HepG2 (cell line): ENCODE measurements around the gene UBE2C. TPM values are rescaled to one million over a fixed set of nuclear protein-coding genes. Genes with fewer than 3 reads are reported as not detected.
A peak's percentile ranks its signal among the peaks of the same experiment; 100 is the strongest.

Experiments used
- AGO2 ChIP-seq: fragments of 200-400 bp; formaldehyde crosslinking; optimal IDR thresholded peaks from 2 replicates; pipeline ENCODE3; 2017; ENCODE audit warnings: mild to moderate bottlenecking, low read depth, low read length, moderate library complexity
- ESRRA ChIP-seq: sonication (generic); formaldehyde crosslinking; IDR thresholded peaks from 2 replicates; pipeline ENCODE4 v1.5.1; 2020; ENCODE audit warnings: mild to moderate bottlenecking, low read depth, missing genetic modification reagents
- GABPA ChIP-seq, 2 experiments: IDR thresholded peaks; 2 replicates each; pipeline ENCODE4 v1.6.1; 2011 to 2016; ENCODE audit warnings: low read depth in 2 of 2, low read length in 1 of 2, missing biosample characterization in 1 of 2, missing genetic modification characterization in 1 of 2
- GABPB1 ChIP-seq: IDR thresholded peaks from 2 replicates; pipeline ENCODE4 v1.6.1; 2016; ENCODE audit warnings: mild to moderate bottlenecking, missing genetic modification reagents, moderate library complexity, missing compliant biosample characterization
- PRPF4 ChIP-seq: fragments of 200-400 bp; formaldehyde crosslinking; IDR thresholded peaks from 2 replicates; pipeline ENCODE4 v1.6.1; 2016; ENCODE audit warnings: low read length, low read depth; ENCODE audit not compliant: poor library complexity, severe bottlenecking
- SALL2 ChIP-seq: sonication (generic); formaldehyde crosslinking; IDR thresholded peaks from 2 replicates; pipeline ENCODE4 v1.8.1; 2023; ENCODE audit warnings: mild to moderate bottlenecking, missing genetic modification reagents, inconsistent platforms
- SKI ChIP-seq: fragments of 450-650 bp; IDR thresholded peaks from one replicate; pipeline ENCODE4 v1.6.1; 2018; ENCODE audit warnings: mild to moderate bottlenecking; ENCODE audit not compliant: partially characterized antibody
- TCF7L2 ChIP-seq: IDR thresholded peaks from 2 replicates; pipeline ENCODE4 v1.6.1; 2011; ENCODE audit warnings: mild to moderate bottlenecking, low read depth, low read length, moderate library complexity
- ZNF292 ChIP-seq: sonication (generic); formaldehyde crosslinking; IDR thresholded peaks from 2 replicates; pipeline ENCODE4 v1.8.1; 2022; ENCODE audit warnings: mild to moderate bottlenecking, low read depth, missing genetic modification reagents, borderline replicate concordance
- ZNF382 ChIP-seq: sonication (generic); formaldehyde crosslinking; IDR thresholded peaks from 2 replicates; pipeline ENCODE4 v1.5.0; 2020; ENCODE audit warnings: missing genetic modification reagents, mild to moderate bottlenecking, borderline replicate concordance
- ZNF451 ChIP-seq: sonication (generic); formaldehyde crosslinking; IDR thresholded peaks from 2 replicates; pipeline ENCODE4 v1.5.0; 2020; ENCODE audit warnings: mild to moderate bottlenecking, missing genetic modification reagents
- ZNF549 ChIP-seq: sonication (generic); formaldehyde crosslinking; IDR thresholded peaks from 2 replicates; pipeline ENCODE4 v1.5.0; 2020; ENCODE audit warnings: missing genetic modification reagents
- ZNF556 ChIP-seq: sonication (generic); formaldehyde crosslinking; IDR thresholded peaks from 2 replicates; pipeline ENCODE4 v1.4.0; 2020; ENCODE audit warnings: mild to moderate bottlenecking, missing genetic modification reagents, borderline replicate concordance
- ZNF619 ChIP-seq: sonication (generic); formaldehyde crosslinking; IDR thresholded peaks from 2 replicates; pipeline ENCODE4 v1.4.0; 2020; ENCODE audit warnings: mild to moderate bottlenecking, missing genetic modification reagents
- ZNF780A ChIP-seq: sonication (generic); formaldehyde crosslinking; IDR thresholded peaks from 2 replicates; pipeline ENCODE4 v1.8.0; 2022; ENCODE audit warnings: mild to moderate bottlenecking, missing genetic modification reagents, moderate library complexity
- polyA plus RNA-seq, 8 experiments: library from polyadenylated mRNA; depleted of rRNA in 3 of 8; stranded (reverse) in 7 of 8; unstranded in 1 of 8; fragments of >200 nt; fragmentation: Illumina TruSeq in 4 of 8; extraction: Trizol in 4 of 8; gene quantifications; 2 replicates each; pipeline versions ENCODE4 v1.2.1 to v1.2.3, GENCODE V29; 2011 to 2016; ENCODE audit warnings: low read depth in 4 of 8, missing spikeins in 1 of 8, mixed read lengths in 1 of 8; ENCODE audit not compliant: insufficient read depth in 1 of 8
- total RNA-seq, 5 experiments: library from RNA; depleted of rRNA; stranded (reverse); fragments of >200 nt; fragmentation: Illumina TruSeq; extraction: Trizol; gene quantifications; 2 replicates each; pipeline ENCODE4 v1.2.3, GENCODE V29; 2016; ENCODE audit warnings: low read depth in 1 of 5
- TF ChIP-seq, protein P1 (sequence below): IDR thresholded peaks from 2 replicates; pipeline ENCODE4 v1.4.0; 2020; ENCODE audit warnings: mild to moderate bottlenecking, missing genetic modification reagents
- TF ChIP-seq, protein P2 (sequence below): sonication (generic); formaldehyde crosslinking; IDR thresholded peaks from 2 replicates; pipeline ENCODE4 v1.4.0; 2020; ENCODE audit warnings: low read depth, mild to moderate bottlenecking, missing genetic modification reagents
- TF ChIP-seq, protein P3 (sequence below): sonication (generic); formaldehyde crosslinking; IDR thresholded peaks from 2 replicates; pipeline ENCODE4 v1.4.0; 2020; ENCODE audit warnings: missing genetic modification reagents, low read depth, mild to moderate bottlenecking, borderline replicate concordance
- TF ChIP-seq, protein P4 (sequence below): sonication (generic); formaldehyde crosslinking; IDR thresholded peaks from 2 replicates; pipeline ENCODE4 v1.5.1; 2020; ENCODE audit warnings: missing genetic modification reagents, mild to moderate bottlenecking, borderline replicate concordance
- TF ChIP-seq, protein P5 (sequence below): sonication (generic); formaldehyde crosslinking; IDR thresholded peaks from 2 replicates; pipeline ENCODE4 v1.4.0; 2020; ENCODE audit warnings: mild to moderate bottlenecking, low read depth, missing genetic modification reagents

UBE2C gene
- total and polyA plus RNA-seq, 2 of the 13 experiments (the other 11 are each of a cell fraction or from before 2014, with no cell fraction given): 100 to 123 TPM

DNA sequence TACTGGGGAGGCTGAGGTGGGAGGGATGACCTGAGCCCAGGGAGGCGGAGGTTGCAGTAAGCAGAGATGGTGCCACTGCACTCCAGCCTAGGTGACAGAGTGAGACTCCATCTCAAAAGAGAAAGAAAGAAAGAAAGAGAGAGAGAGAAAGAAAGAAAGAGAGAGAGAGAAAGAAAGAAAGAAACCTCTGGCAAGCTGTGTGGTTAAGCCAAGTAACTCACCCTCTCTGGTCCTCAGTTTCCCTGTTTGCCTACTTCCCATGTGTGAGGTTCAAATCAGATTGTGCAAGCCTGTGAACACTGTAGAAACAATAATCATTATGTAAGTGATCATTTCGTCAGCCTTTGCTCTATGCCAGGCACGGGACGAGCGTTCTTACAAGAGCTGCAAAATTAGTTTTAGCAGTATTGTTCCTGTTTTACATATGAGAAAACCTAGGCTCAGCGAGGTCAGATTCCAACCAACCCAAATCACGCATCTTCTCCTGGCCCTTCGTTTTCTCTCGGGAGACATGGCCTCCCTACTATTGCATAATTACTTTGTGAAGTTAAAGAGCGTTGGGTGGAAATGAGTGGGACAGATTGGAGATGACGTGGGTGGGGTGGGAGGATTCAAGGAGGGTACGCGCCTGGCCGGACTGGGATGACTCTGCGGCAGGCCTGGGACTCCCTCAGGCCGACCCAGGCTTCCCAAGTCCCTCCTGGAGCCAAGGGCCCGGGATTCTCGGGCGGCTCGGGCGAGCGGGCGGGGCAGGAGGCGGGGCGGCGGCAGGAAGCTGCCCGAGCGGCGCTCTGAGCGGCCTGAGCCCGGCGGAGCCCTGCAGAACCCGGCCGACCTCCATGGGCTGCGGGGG is 20.8 kb downstream of the UBE2C start, which contains the start of gene SNX21 (continued):
- TF ChIP-seq, protein P1, sequence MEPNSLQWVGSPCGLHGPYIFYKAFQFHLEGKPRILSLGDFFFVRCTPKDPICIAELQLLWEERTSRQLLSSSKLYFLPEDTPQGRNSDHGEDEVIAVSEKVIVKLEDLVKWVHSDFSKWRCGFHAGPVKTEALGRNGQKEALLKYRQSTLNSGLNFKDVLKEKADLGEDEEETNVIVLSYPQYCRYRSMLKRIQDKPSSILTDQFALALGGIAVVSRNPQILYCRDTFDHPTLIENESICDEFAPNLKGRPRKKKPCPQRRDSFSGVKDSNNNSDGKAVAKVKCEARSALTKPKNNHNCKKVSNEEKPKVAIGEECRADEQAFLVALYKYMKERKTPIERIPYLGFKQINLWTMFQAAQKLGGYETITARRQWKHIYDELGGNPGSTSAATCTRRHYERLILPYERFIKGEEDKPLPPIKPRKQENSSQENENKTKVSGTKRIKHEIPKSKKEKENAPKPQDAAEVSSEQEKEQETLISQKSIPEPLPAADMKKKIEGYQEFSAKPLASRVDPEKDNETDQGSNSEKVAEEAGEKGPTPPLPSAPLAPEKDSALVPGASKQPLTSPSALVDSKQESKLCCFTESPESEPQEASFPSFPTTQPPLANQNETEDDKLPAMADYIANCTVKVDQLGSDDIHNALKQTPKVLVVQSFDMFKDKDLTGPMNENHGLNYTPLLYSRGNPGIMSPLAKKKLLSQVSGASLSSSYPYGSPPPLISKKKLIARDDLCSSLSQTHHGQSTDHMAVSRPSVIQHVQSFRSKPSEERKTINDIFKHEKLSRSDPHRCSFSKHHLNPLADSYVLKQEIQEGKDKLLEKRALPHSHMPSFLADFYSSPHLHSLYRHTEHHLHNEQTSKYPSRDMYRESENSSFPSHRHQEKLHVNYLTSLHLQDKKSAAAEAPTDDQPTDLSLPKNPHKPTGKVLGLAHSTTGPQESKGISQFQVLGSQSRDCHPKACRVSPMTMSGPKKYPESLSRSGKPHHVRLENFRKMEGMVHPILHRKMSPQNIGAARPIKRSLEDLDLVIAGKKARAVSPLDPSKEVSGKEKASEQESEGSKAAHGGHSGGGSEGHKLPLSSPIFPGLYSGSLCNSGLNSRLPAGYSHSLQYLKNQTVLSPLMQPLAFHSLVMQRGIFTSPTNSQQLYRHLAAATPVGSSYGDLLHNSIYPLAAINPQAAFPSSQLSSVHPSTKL (CRISPR knock-in tag): peak; percentile 45
- TF ChIP-seq AGO2: no peak
- TF ChIP-seq, protein P2, sequence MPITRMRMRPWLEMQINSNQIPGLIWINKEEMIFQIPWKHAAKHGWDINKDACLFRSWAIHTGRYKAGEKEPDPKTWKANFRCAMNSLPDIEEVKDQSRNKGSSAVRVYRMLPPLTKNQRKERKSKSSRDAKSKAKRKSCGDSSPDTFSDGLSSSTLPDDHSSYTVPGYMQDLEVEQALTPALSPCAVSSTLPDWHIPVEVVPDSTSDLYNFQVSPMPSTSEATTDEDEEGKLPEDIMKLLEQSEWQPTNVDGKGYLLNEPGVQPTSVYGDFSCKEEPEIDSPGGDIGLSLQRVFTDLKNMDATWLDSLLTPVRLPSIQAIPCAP (CRISPR knock-in tag): no peak
- no peak for TF ChIP-seq ZNF780A (CRISPR knock-in tag)
- peak; percentile 78 for TF ChIP-seq GABPB1 (CRISPR knock-in tag)
- no peak; the same call in 1 of the 2 replicates for TF ChIP-seq ZNF451 (CRISPR knock-in tag)
- TF ChIP-seq, protein P3, sequence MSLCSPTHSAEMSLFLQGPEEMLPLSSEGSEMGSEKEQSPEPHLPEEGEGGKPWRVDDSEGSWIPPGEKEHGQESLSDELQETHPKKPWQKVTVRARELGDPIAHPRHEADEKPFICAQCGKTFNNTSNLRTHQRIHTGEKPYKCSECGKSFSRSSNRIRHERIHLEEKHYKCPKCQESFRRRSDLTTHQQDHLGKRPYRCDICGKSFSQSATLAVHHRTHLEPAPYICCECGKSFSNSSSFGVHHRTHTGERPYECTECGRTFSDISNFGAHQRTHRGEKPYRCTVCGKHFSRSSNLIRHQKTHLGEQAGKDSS (CRISPR knock-in tag): no peak
- TF ChIP-seq ZNF556 (CRISPR knock-in tag): no peak; the same call in 1 of the 2 replicates
- peak; percentile 30; the same call in 1 of the 2 replicates for TF ChIP-seq ZNF292
- peak; percentile 76; the same call in 1 of the 2 replicates for TF ChIP-seq ZNF549 (CRISPR knock-in tag)
- no peak; the same call in 1 of the 2 replicates for TF ChIP-seq ESRRA
- TF ChIP-seq, protein P4, sequence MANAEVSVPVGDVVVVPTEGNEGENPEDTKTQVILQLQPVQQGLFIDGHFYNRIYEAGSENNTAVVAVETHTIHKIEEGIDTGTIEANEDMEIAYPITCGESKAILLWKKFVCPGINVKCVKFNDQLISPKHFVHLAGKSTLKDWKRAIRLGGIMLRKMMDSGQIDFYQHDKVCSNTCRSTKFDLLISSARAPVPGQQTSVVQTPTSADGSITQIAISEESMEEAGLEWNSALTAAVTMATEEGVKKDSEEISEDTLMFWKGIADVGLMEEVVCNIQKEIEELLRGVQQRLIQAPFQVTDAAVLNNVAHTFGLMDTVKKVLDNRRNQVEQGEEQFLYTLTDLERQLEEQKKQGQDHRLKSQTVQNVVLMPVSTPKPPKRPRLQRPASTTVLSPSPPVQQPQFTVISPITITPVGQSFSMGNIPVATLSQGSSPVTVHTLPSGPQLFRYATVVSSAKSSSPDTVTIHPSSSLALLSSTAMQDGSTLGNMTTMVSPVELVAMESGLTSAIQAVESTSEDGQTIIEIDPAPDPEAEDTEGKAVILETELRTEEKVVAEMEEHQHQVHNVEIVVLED (CRISPR knock-in tag): no peak
- no peak for TF ChIP-seq ZNF382 (CRISPR knock-in tag)
- TF ChIP-seq SKI: no peak
- no peak for TF ChIP-seq GABPA (IDR thresholded peaks at IDR 0.05; ENCODE audit: low read depth, low read length)
- TF ChIP-seq GABPA (CRISPR knock-in tag; IDR thresholded peaks at IDR 0.05; ENCODE audit: low read depth): no peak; the same call in 1 of the 2 replicates
- no peak for TF ChIP-seq PRPF4
- peak; percentile 83; the same call in 1 of the 2 replicates for TF ChIP-seq SALL2 (CRISPR knock-in tag)
- no peak for TF ChIP-seq TCF7L2
- TF ChIP-seq ZNF619: 0 out of 2 replicates have a peak, but pooled peaks have one; percentile 2
- TF ChIP-seq, protein P5, sequence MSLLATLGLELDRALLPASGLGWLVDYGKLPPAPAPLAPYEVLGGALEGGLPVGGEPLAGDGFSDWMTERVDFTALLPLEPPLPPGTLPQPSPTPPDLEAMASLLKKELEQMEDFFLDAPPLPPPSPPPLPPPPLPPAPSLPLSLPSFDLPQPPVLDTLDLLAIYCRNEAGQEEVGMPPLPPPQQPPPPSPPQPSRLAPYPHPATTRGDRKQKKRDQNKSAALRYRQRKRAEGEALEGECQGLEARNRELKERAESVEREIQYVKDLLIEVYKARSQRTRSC (CRISPR knock-in tag): no peak
